Neuron (in vitro differentiated cells): Measurements from ENCODE around the gene ATP1B1.

Experiments used
- H2AFZ ChIP-seq: one replicate; pipeline ENCODE4 v1.6.1; 2013; ENCODE audit warnings: low read depth, mild to moderate bottlenecking, inconsistent platforms, low read length, moderate library complexity
- H3K27me3 ChIP-seq: one replicate; pipeline ENCODE4 v1.6.1; 2013; ENCODE audit warnings: low read length; ENCODE audit not compliant: insufficient read depth
- H3K36me3 ChIP-seq: one replicate; pipeline ENCODE4 v1.6.1; 2013; ENCODE audit warnings: low read length; ENCODE audit not compliant: insufficient read depth
- H3K4me1 ChIP-seq: one replicate; pipeline ENCODE4 v1.6.1; 2013; ENCODE audit warnings: low read length; ENCODE audit not compliant: insufficient read depth
- H3K4me3 ChIP-seq: 2 replicates; pipeline ENCODE4 v1.5.1; 2013; ENCODE audit warnings: mild to moderate bottlenecking, low read length, moderate library complexity
- H3K9me3 ChIP-seq: one replicate; pipeline ENCODE4 v1.6.1; 2013; ENCODE audit warnings: low read length

ATP1B1 gene

GRCh38 chr1:169143984-169144383, 37.5 kb downstream of the ATP1B1 start:
- no peak overlapping the region for H2AFZ ChIP-seq
- no peaks in the 10 kb centered on the region for H3K36me3 ChIP-seq
- H3K4me3 ChIP-seq, result no peak overlapping the region
- H3K27me3 ChIP-seq, result no peaks in the 10 kb centered on the region
- peaks cover 5% of the 10 kb centered on the region for H3K4me1 ChIP-seq
- H3K9me3 ChIP-seq, result no peaks in the 10 kb centered on the region

- H3K27me3 ChIP-seq, result no peaks in the 10 kb centered on the region
- H2AFZ ChIP-seq, result no peak overlapping the region
- no peaks in the 10 kb centered on the region for H3K36me3 ChIP-seq
- no peak overlapping the region for H3K4me3 ChIP-seq
- H3K4me1 ChIP-seq, result peaks cover 5% of the 10 kb centered on the region
- H3K9me3 ChIP-seq, result no peaks in the 10 kb centered on the region
These were observed 38.6 kb downstream of the ATP1B1 start for GRCh38 chr1:169144941-169145626.

- Histone ChIP-seq H3K27me3 (no peaks in the 10 kb centered on the region), H3K4me1 (peaks cover 5% of the 10 kb centered on the region), H3K4me3 (no peak overlapping the region), H3K9me3 (no peaks in the 10 kb centered on the region), H2AFZ (no peak overlapping the region), H3K36me3 (no peaks in the 10 kb centered on the region)
These were observed 40.2 kb downstream of the ATP1B1 start for GRCh38 chr1:169146576-169147214.

GRCh38 chr1:169148472-169149252, 42.2 kb downstream of the ATP1B1 start:
- H3K9me3 ChIP-seq, result no peaks in the 10 kb centered on the region
- no peaks in the 10 kb centered on the region for H3K36me3 ChIP-seq
- no peaks in the 10 kb centered on the region for H3K27me3 ChIP-seq
- H3K4me3 ChIP-seq, result no peak overlapping the region
- no peak overlapping the region for H2AFZ ChIP-seq
- peaks cover 5% of the 10 kb centered on the region for H3K4me1 ChIP-seq

- no peaks in the 10 kb centered on the region for H3K9me3 ChIP-seq
- no peaks in the 10 kb centered on the region for H3K27me3 ChIP-seq
- no peak overlapping the region for H3K4me3 ChIP-seq
- H3K36me3 ChIP-seq, result no peaks in the 10 kb centered on the region
- peaks cover 5% of the 10 kb centered on the region for H3K4me1 ChIP-seq
- no peak overlapping the region for H2AFZ ChIP-seq
These were observed 43.2 kb downstream of the ATP1B1 start for GRCh38 chr1:169149555-169150286.

GRCh38 chr1:169150641-169151337, 44.3 kb downstream of the ATP1B1 start:
- Histone ChIP-seq H3K9me3 (no peaks in the 10 kb centered on the region), H3K27me3 (no peaks in the 10 kb centered on the region), H2AFZ (no peak overlapping the region), H3K36me3 (no peaks in the 10 kb centered on the region), H3K4me1 (peaks cover 5% of the 10 kb centered on the region), H3K4me3 (no peak overlapping the region)

- Histone ChIP-seq H3K4me1 (peaks cover 5% of the 10 kb centered on the region), H3K4me3 (no peak overlapping the region), H3K27me3 (no peaks in the 10 kb centered on the region), H3K9me3 (no peaks in the 10 kb centered on the region), H3K36me3 (no peaks in the 10 kb centered on the region), H2AFZ (no peak overlapping the region)
These were observed 44.9 kb downstream of the ATP1B1 start for GRCh38 chr1:169151338-169151837.

- no peaks in the 10 kb centered on the region for H3K36me3 ChIP-seq
- no peaks in the 10 kb centered on the region for H3K4me1 ChIP-seq
- H3K27me3 ChIP-seq, result no peaks in the 10 kb centered on the region
- H3K9me3 ChIP-seq, result no peaks in the 10 kb centered on the region
- H2AFZ ChIP-seq, result no peak overlapping the region
- H3K4me3 ChIP-seq, result no peak overlapping the region
These were observed 49.2 kb downstream of the ATP1B1 start for GRCh38 chr1:169155675-169156074.

GRCh38 chr1:169156580-169156979, 50.1 kb downstream of the ATP1B1 start:
- Histone ChIP-seq H3K4me1 (no peaks in the 10 kb centered on the region), H3K27me3 (no peaks in the 10 kb centered on the region), H3K9me3 (no peaks in the 10 kb centered on the region), H3K4me3 (no peak overlapping the region), H3K36me3 (no peaks in the 10 kb centered on the region), H2AFZ (no peak overlapping the region)

- H3K36me3 ChIP-seq, result no peaks in the 10 kb centered on the region
- H3K4me1 ChIP-seq, result no peaks in the 10 kb centered on the region
- H3K27me3 ChIP-seq, result no peaks in the 10 kb centered on the region
- H3K9me3 ChIP-seq, result no peaks in the 10 kb centered on the region
- H3K4me3 ChIP-seq, result no peak overlapping the region
- H2AFZ ChIP-seq, result no peak overlapping the region
These were observed 54.5 kb downstream of the ATP1B1 start for GRCh38 chr1:169160845-169161495.

GRCh38 chr1:169161496-169162194, 55.2 kb downstream of the ATP1B1 start:
- Histone ChIP-seq H3K9me3 (no peaks in the 10 kb centered on the region), H2AFZ (no peak overlapping the region), H3K4me1 (no peaks in the 10 kb centered on the region), H3K4me3 (no peak overlapping the region), H3K36me3 (no peaks in the 10 kb centered on the region), H3K27me3 (no peaks in the 10 kb centered on the region)
